Retinal pigment epithelial cell (primary cell): ENCODE data around the gene MARF1.
"Not testable (repeated sequence)": the region's sequence is repeated elsewhere in the genome, so short reads cannot be mapped to it uniquely, and the experiment has no call there.

Source experiments
- DNase-seq: peaks from one replicate; pipeline ENCODE4 v3.0.0-alpha.2; 2010; ENCODE audit warnings: low read depth
- H3K4me3 ChIP-seq: 2 replicates; pipeline ENCODE4 v1.5.1; 2011; ENCODE audit warnings: mild to moderate bottlenecking, low read length, control low read depth, moderate library complexity
- CTCF ChIP-seq: conservative IDR thresholded peaks from 2 replicates; pipeline ENCODE4 v1.5.1; 2011; ENCODE audit warnings: low read depth, low read length, control low read depth, inconsistent platforms

Gene MARF1

GRCh38 chr16:15643048-15643945 is at the start of gene MARF1:
TSS of gene MARF1 (minus strand) at chr16:15643154. CDS start at chr16:15639233, 3,921 bp downstream.
- H3K4me3 ChIP-seq: peak within 1 kb of the TSS; percentile 99
- peak; percentile 67 for DNase-seq
- TF ChIP-seq CTCF: peak; percentile 53

- H3K4me3 ChIP-seq, DNase-seq: not testable (repeated sequence)
Measured at GRCh38 chr16:15692508-15692907, 49.6 kb upstream of the MARF1 start.

GRCh38 chr16:15691046-15691445 is 48.1 kb upstream of the MARF1 start:
- TF ChIP-seq CTCF: no peak
- no peak overlapping the region for H3K4me3 ChIP-seq
- DNase-seq: no peak

- peak; percentile 12 for DNase-seq
- no peak overlapping the region for H3K4me3 ChIP-seq
- no peak for TF ChIP-seq CTCF
Measured at GRCh38 chr16:15690296-15690695, 47.3 kb upstream of the MARF1 start.

- H3K4me3 ChIP-seq: no peak overlapping the region
- TF ChIP-seq CTCF: no peak
- DNase-seq: no peak
Measured at GRCh38 chr16:15689290-15689689, 46.3 kb upstream of the MARF1 start.

GRCh38 chr16:15686287-15686686 is 43.3 kb upstream of the MARF1 start:
- TF ChIP-seq CTCF: no peak
- no peak for DNase-seq
- no peak overlapping the region for H3K4me3 ChIP-seq

GRCh38 chr16:15682105-15682570 is 39.2 kb upstream of the MARF1 start:
- peak; percentile 76 for TF ChIP-seq CTCF
- no peak overlapping the region for H3K4me3 ChIP-seq
- peak; percentile 63 for DNase-seq
